NT2/D1 (cell line): ENCODE results near the gene RASL10A.

Source experiments
- SUZ12 ChIP-seq: IDR thresholded peaks from 2 replicates; pipeline ENCODE4 v1.6.1; 2011; ENCODE audit not compliant: insufficient read length, insufficient read depth; ENCODE audit errors: extremely low read depth
- YY1 ChIP-seq: IDR thresholded peaks from 2 replicates; pipeline ENCODE4 v1.6.1; 2011; ENCODE audit not compliant: insufficient read length, insufficient read depth
- ZNF274 ChIP-seq: IDR thresholded peaks from 2 replicates; pipeline ENCODE4 v1.6.1; 2011; ENCODE audit warnings: mild to moderate bottlenecking, low read depth, low read length

DNA sequence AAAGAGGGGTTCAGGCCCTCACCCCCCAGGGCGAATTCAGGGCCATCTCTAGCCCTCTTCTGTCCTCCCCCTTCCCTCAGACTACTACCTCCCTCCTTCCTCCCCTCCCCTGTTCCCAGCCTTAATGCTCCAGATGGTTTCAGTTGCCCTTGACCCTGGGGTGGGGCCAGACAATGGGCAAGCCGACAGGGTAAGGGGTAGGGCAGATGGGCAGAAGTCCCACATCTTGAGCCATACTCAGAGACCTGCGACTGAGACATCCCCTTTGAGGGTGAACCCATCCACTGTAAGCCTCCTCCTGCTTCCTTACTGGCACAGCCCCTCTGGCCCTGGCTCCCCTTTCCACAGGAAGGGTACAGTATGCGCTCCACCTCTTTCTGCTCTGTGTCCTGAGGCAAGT is 49.6 kb downstream of the RASL10A start:
- no peak for TF ChIP-seq SUZ12
- no peak for TF ChIP-seq ZNF274
- no peak for TF ChIP-seq YY1
